ENCODE measurements around the gene LMOD2. TPM values are rescaled to one million over a fixed set of nuclear protein-coding genes. Genes with fewer than 3 reads are reported as not detected.

The LMOD2 gene
- total RNA-seq, 1 donor from 2014 or later, result 511 TPM

DNA sequence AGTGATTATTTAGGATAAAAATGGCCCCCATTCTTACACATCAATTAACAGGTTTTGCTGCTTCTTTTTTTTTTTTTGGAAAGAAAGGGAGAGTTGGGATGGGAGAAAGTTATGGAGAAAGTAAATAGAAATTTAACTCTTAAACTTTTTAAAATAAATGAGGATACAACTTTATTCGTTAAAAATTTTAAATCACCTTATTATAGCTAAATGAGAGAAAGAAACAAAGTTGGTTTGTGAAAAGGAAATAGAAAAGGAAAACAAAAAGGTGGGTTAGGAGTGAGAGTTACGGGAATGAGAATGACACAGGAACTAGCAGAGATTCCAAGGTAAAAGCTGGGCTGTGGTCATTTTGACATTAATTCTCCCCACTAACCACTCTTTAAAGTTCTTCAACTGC lies 34.9 kb downstream of the LMOD2 start:
- DNase-seq, result no peak

DNA sequence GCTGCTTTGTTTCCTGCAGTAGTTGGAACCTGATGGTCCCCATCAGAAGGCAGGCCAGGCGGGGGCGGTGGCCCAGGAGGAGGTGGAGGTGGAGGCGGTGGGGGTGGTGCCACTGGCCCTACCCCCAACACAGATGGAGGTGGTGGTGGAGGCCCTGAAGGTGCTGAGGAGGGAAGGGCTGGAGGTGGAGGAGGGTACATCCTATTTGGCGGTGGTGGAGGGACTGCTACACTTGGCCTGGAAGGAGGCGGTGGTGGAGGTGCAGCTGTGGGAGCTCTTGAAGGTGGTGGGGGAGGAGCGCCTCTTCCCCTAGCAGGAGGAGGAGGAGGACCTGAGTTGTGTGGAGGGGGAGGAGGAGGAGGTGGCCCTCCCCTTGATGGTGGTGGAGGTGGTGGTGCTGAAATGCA lies 36.8 kb downstream of the LMOD2 start:
- DNase-seq, result no peak
- ATAC-seq (ENCODE audit: poor library complexity), result no peak
- intact Hi-C loops (cut with DNase I), result no loop called here

More for the DNA sequence above, 34.9 kb downstream of the LMOD2 start:
- no peak for ATAC-seq (ENCODE audit: poor library complexity)
- intact Hi-C loops (cut with DNase I), result no loop called here

DNA sequence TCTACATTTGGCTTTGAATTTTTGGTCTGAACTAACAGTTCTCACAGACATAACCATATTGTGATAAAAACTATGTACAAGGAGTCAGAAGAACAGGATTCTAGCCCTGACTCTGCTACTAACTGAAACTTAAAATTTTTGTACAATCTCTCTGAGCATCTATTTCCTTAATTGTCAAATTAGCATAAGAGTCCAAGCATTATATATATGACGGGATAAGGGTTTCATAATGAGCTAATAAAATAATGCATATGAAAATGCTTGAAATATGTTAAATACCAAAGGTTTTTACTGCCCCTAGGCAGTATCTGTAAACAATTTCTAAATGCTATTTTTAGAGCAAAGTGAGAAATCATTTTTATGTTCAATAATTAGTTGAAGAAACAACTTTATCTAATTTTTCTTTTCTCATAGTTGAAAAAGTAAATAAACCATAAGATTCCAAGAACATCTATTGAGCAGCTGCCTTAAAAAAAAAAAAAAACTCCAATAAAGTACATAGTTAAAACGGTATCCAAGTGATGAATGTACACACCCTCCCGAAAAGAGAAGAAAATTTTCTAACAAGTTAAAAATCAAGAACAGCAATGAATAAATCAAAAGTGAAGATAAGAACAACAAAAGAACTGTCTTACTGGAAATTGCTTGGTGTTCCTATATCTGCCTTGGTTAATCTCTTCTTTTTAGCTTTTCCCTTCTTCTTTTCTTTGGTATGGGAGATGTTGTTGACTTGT lies 40.4 kb downstream of the LMOD2 start:
- ATAC-seq (ENCODE audit: poor library complexity) (no peak), DNase-seq (no peak)
- intact Hi-C loops (cut with DNase I), result no loop called here

DNA sequence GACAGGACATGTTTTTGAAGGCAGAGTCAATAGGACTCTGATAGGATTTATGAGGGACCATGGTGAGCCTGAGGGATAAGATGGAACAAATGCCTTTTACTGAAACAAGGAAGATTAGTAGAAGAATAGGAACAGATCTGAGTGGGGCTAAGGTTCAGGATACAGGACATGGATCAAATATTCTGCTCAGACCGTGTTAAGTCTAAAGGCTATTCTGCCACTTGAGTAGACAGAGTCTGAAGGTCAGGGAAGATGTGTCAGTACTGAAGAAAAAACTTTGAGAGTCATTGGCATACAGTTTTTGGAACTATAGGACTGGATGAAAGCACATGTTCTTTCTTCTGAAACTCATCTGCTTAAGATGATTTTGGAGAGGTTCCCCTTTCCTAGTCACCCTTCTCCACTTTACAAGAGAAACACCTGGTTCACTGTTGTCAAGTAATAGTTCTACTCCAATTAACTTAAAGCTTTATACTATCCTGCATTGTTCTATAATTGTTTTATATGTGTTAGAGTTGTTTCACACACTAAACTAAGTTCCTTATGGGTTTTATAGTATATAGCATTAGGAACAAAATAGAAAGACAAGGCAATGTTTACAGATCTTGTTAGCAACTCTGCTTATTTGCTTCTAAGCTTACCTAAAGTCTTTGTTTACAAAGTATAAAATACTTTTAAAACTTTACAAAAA lies 49.7 kb downstream of the LMOD2 start:
- intact Hi-C loops (cut with DNase I), result no loop called here
- no peak for ATAC-seq (ENCODE audit: poor library complexity)
- DNase-seq, result no peak

DNA sequence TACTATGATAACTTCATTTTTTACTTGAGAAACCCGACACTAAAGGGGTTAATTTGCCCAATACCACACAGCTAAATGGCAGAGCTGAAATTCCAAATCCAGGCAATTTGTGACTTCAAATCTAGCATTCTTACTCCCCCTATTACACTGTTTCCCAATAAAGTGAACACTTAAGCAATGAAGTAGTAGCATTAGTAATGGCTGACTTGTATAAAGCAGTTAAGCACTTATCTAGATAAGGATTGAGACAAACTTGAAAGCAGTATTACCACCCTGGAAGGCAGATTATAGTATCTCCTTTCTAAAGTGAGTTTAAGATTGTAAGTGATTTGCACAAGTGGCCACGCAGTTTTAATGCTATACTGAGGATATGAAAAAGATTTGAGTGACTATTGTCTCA lies 53.9 kb downstream of the LMOD2 start:
- ATAC-seq (ENCODE audit: poor library complexity), result no peak
- intact Hi-C loops (cut with DNase I), result no loop called here
- DNase-seq, result no peak

DNA sequence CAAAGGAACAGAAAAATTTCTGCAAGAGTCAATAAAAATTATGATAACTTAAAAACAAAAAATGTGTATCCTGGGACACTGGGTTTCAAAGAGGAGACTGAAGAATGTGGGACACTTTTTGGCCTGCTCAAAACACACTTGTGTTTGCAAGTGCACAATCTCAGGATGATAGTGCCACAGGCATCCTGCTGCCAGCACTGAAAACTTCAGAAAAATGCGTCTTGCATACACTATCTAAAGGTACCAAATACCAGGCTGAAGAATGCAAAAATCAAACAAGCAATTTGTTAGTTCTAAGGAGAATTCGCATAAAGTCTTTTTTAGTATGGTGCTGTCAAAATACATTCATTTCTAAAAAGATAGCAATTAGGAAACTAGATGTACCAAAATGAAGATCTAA lies 55.0 kb downstream of the LMOD2 start:
- DNase-seq, result no peak
- no peak for ATAC-seq (ENCODE audit: poor library complexity)
- intact Hi-C loops (cut with DNase I), result no loop called here

DNA sequence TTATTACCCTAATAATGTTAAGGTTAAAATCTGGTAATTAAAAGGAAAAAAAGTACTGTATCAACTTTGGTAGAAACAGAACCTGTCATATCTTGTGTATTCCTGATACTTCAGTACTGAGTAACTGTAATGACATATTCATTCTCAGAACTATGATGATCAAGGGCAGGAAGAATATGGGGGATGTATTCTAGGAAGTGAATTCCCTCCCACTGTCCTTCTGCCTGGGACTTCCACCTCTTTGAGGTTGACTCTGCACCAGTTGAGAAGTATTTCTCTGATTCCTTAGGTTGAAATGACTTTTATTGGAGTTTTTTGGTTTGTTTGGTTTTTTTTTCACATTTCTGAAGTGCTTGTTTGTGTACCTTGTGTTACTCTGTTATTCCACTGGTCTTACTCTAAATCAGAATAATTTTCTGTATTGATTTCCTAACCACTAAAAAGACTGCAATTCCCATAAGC lies 56.2 kb downstream of the LMOD2 start:
- no peak for DNase-seq
- ATAC-seq (ENCODE audit: poor library complexity), result no peak
- intact Hi-C loops (cut with DNase I), result no loop called here

DNA sequence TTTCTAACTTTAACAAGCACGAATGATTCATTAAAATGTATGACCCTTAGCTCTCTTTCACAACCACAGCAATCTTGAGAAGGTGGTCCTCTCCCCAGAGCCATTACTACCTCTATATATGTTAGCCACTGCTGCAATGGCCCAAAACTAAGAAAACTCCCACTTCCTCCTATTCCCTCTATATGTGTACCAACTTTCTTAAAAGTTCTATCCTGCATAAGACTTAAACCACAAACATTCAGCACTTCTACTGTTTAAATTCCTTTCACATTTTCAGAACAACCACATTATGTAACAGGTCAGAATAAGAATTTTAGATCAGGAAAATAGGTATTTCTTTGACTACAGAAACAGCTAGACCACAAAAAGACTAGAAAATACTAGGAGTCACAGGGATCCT lies 57.0 kb downstream of the LMOD2 start:
- no peak for DNase-seq
- intact Hi-C loops (cut with DNase I), result no loop called here
- no peak for ATAC-seq (ENCODE audit: poor library complexity)

Other genes starting within 250 kb of the LMOD2 start
- gene IQUB, start 121.3 kb upstream of the LMOD2 start, total RNA-seq, result 0.30 TPM
- gene NDUFA5, start 98.0 kb upstream of the LMOD2 start, total RNA-seq, result 322 TPM
- 78.6 TPM for gene ASB15, start 54.0 kb upstream of the LMOD2 start, total RNA-seq
- 25.7 TPM for gene WASL, start 93.1 kb downstream of the LMOD2 start, total RNA-seq
- gene HYAL4, start 189.3 kb downstream of the LMOD2 start, total RNA-seq, result not detected